Activated T-helper 9 cell treated with anti-CD3 and anti-CD28 coated beads, Interleukin-2, amount 50 U/mL, for 16 hours (primary cell): ENCODE results near the gene ZNF366.
"Not testable (repeated sequence)": the region's sequence is repeated elsewhere in the genome, so short reads cannot be mapped to it uniquely, and the experiment has no call there.

ENCODE experiments used
- DNase-seq: peaks from one replicate; pipeline ENCODE4 v3.0.0-alpha.2; 2020; ENCODE audit warnings: low read depth

ZNF366 gene

DNA sequence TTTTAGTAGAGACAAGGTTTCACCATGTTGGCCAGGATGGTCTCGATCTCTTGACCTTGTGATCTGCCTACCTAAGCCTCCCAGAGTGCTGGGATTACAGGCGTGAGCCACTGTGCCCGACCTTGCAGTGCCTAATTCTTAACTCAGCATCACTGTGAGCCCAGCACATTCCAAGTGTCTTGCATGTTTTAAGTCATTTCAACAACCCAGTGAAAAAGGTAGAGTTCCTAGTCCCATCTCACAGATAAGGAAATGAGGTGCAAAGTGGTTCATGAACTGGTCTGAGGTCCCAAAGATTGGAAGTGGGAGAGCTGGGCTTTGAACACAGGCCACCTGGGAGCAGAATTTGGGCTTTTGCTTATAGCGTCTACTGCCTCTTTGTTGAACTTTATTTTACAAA is 68.0 kb downstream of the ZNF366 start:
- DNase-seq, result no peak

DNA sequence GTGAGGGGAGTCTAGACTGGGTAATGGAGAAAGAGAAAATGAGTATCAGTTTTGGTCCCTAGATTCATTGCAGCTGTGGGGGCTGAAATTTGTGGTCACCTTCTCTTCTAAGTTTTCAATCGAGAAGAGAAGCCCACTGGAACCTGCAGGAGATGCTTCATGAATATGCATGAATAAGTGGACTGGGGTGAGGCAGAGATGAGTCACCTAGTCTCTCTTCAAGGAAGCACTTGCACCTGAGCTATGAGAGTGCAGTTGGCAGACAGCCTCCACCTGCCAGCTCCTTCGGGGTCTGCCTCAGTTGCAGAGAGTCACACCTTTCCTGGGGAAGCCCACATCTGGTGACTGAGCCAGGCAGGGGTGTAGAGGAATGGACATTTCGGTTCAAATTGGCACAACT is 69.1 kb downstream of the ZNF366 start:
- DNase-seq, result no peak

DNA sequence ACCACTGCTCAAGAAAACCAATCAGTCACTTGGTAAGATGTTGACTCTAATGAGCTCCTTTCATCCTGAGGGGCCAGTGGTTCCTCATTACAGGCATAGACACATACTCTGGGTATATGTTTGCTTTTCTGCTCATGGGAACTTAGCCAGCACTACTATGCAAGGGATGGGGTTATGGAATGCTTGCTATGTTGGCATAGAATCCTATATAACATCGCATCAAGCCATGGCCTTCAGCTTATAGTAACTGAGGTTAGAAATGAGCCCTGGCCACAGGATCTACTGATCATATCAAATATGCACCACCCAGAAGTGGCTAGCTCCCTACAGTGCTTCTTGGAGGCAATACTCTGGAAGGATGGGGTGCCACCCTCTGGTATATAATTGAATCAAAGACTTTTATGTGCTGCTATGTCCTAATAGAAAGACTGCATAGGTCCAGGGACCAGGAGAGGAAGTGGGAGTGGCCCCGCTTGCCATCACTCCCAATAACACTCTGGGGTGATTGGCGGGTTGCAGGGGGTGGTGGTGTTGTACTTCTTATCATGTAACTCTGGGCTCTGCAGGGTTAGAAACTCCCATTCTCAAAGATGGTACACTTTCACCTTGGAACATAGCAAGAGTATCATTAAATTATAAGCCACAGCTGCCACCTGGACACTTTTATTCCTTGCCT is 70.3 kb downstream of the ZNF366 start:
- no peak for DNase-seq

DNA sequence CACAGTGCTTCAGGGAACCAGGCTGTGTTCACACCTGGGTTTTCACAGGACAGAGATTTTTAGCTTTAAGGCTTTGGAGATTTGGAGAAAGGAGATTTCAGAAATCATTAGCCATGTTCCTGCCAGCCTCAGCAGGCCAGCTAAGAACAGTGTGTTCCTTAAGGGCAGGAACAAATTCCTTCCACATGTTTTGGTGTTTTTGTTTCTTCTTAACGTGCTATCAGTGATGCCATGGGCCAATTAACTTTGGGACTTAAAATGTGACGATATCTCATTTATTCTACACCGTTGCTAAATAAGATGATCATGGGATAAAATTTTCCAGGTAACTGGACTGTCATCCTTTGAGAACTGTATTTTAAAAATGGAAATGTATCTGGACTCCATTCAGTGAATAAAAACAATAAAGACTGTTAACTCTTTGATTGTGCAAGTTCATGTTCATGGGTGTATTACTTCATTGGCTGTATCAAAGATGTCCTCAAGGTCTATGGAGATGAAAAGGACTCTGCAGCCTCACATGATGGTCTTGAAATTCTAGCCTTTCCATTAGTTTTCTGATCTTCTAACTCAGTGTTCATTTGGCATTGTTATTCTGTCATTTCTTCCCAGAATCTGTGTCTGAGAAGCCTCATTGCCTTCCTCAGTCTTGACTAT is 72.3 kb downstream of the ZNF366 start:
- DNase-seq, result no peak

DNA sequence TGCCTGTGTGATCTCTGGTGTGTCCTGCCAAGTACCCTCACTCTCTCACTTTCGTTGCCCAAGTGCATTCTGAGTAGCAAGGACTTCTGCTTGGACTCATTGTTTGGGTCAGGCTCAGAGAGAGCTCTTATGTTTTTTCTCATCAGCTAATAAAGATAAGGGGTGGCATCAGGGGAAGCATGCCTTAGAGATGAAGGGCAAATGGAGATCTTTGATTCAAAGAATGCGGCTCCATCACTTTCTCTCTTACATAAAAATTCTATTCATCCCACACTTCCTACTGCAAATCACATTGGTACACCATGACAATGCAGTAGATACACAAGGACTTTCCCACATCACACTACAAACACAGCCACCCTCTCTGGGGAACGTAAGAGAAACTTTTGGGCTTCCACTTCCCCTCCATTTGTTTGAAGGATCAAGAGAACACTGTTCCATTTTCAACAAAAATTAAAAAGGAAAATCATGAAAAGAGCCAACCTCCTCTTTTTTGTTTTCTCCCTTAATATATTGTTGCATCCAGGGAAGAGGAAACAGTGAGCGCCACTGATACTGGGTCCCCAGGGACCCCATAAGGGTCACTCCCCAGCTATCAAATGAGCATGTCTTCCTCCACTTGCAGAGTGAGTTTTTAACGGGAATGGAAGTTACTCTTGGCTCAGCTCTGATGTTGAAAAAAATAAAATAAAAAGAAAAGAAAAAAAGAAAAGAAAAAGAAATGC is 73.0 kb downstream of the ZNF366 start:
- DNase-seq, result no peak

DNA sequence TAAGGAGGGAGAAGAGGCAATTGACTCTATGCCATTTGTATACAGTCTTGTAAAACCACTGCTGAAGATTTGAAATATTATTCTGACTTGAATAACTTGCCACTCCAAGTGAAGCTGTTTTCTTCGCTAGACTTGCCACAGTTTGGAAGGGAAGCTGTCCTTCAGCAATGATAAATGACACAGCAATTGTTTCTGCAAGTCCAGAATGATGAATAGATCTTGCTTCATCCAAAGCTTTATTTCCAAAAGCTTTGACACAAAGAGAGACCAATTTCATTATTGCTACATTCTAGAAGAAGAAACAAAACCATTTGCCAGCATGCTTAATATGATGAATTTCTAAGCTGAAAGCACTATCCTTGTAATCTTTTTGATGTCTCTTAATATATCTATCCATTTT is 73.7 kb downstream of the ZNF366 start:
- DNase-seq, result no peak

DNA sequence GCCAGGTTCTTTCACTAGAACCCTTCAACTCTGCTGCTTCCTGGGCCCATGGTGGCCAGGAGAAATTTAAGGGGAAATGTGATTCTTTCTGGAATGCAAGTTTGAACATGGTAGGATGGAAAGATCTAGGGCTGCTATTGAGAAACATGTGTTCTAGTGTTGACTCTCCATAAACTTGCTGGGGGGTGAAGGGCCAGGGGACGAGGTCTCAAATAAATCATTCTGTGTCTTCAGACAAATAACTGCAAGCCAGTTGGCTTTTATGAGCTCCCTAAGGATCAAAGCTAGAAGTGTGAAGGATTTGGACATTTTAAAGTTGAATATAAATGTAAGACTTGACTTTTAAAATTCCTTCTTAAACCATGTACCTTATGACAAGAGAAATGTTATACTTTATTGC is 78.5 kb downstream of the ZNF366 start:
- DNase-seq, result no peak

DNA sequence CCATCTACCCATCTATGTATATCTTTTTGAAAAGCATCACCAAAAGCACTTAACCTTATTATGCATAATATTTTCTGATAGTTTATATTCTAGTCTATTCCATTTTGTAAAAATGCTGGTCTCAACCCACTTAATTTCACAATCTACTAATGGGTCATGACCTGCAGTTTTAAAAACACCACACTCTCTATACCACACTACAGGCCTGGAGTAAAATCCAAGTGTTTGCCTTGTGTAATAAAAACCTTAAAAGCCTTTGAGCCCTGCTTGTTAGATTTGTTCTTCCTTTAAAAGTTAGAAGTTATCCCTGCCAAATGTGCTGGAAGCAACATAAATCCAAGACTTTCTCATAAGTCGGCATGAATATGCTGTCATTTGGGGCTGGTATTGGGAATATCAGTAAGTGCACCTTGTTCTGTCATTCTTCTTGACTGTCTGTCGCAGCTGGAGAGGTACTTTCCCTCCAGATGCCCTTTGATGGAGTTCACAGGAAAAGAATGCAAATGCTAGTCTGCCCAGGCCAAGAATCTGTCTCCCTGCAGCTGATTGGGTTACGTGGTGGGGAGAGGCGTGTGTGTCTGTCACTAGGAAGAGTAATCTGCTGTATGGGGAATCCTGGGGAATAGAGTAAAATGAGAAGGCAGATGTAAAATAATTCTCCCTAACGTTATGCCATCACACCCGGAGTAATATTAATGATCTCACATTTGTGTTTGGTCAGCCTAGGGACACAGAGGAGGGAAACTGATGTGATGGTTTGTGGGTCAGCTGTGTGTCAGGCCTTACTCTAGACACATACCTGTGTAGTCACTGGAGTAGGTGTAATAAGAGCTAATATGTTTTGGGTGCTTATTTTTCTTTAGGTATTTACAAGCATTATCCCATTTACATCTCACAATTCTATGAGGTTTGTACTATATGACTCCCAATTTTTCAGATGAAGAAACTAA is 79.4 kb downstream of the ZNF366 start:
- DNase-seq, result no peak

DNA sequence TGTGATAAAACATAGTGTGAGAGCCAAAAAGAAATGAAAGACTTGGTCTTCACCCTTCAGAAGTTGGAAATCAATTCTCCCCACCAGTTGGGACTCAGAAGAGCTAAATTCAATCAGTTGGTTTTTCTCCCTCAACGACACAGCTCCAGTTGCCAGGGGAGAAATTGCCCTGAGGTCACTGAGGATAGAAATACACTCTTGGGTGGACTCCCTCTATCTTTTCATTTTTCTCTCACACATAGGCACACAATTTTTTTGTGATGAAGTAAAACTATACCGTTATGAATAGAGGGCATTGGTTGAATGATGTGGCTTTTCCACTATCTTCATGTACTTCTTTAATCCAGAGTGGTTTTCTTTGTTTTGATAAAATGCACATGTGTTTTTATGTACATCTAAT is 80.2 kb downstream of the ZNF366 start:
- no peak for DNase-seq

DNA sequence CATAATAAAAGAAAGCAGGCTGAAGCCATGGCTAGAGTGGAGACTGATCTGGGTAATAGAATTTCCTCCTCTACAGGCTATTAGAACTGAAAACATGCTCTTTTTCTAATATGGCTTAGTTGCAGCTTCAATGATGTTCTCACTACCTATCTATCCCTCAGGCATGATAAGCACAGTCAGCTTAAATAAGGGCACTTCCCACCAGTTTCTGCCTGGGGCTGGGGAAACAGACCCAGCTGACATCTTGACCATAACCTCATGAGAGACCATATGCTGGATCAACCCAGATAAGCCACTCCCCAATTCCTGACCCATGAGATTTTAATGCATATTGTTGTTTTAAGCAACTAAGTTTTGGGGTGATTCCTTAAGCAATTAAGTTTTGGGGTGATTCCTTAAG is 81.2 kb downstream of the ZNF366 start:
- DNase-seq, result no peak

DNA sequence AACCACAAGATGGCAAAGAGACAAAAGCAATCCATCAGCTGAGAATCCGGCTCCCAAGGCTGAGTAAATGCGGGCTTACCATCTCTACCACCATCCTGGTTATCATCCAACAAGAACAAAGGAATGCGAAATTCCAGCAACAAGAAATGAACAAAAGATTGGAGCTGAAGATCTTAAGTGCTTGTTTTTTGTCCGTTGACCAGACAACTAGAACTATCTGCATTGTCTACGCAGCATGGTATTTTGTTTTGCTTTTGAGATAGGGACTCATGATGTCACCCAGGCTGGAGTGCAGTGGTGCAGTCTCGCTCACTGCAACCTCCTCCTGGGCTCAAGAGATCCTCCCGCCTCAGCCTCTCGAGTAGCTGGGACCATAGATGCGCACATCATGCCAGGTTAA is 88.9 kb downstream of the ZNF366 start:
- no peak for DNase-seq

DNA sequence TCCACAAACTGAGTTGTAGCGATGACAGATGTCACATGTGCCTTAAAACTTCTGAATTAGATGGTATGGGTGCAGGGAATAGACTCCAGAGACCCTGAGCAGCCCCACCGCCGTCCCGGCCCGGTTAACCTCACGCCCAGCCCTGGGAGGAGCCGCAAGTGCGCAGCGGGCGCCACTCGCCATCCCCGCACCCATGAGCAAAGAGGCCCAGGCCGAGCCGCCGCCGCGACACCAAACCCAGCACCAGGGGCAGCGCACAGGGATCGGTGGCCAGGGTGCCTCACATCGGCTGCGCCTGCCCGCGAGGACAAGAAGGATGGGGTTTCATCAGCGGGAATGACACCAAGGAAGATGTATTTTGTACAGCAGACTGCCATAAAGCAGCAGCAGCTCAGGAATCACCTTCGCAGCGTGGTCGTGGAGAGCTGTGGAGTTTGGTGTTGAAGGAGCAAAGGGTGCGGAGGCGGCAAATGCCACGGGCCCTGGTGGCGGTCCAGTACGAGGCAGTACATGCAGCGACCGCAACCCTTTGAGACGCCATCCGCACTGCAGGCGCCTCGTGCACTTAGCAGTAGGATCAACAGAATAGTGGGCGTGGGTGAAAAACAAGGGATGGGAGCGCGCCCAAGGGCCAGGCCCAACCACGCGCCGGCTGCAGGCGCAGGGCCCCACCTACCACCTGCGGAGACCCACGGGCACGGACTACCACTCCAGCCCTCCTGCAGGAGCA is 89.7 kb downstream of the ZNF366 start:
- DNase-seq, result no peak

DNA sequence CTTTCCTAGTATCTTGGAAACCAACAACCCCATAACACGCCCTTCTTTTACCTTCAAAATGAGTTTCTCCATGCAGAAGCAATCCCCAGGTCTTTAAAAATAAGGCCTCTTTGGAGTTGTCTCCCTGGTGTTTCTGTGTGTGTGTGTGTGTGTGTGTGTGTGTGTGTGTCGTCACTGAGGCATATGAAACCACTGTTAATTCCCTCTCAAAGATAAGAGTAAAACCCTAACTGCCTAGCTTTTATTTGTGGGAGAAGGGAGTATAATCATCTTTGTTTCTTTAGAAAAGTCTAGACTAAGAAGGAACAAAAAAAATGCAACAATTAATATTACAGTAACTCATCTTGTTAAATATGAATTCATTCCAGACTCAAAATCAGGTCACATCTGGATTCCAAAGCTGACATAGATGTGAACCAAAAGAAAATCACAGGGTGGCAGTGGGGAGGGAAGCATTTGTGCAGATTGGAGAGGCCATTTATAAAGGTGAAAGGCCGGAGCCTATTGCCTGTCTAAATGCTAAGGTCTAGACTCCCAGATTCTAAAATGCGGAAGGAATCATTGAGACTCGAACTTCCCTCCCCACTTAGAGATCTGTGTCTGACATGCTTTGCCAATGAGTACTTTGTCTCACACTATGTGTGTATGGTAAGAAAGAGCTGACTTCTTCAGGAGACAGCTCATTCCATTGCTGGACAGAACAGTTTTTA is 91.4 kb downstream of the ZNF366 start:
- no peak for DNase-seq

DNA sequence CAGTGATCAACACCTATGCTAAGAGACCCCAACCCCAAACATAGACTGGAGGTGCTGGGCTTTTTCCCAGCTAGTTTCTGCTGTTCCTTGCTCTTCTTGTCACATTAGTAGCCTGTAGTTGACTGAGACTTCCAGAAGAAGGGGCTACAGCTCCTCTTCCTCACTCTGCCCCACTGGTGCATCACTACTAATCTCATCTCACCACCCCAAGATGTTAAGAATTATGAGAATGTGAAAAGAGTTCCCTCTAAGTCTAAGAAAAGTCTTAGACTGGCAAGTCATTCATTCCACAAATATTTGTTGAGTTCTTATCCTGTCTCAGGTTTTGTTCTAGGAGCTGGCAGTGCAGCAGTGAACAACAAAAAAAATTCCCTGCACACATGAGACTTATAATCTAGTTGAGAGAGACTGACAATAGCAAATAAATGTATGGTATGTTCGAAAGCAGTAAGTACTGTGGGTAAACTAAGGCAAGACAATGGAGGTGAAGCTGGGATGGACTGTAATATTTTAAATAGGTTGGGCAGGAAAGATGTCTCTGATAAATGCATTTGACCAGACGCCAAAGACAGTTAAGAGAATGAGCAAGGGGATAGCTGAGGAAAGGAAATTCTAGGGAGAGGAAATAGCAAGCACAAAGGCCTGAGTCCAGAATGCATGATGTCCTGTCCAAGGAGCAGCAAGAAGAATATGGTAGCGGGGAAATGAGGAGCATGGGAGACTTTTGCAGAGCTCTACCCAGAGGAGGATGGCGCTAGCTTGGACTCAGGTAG is 94.7 kb downstream of the ZNF366 start:
- no peak for DNase-seq

DNA sequence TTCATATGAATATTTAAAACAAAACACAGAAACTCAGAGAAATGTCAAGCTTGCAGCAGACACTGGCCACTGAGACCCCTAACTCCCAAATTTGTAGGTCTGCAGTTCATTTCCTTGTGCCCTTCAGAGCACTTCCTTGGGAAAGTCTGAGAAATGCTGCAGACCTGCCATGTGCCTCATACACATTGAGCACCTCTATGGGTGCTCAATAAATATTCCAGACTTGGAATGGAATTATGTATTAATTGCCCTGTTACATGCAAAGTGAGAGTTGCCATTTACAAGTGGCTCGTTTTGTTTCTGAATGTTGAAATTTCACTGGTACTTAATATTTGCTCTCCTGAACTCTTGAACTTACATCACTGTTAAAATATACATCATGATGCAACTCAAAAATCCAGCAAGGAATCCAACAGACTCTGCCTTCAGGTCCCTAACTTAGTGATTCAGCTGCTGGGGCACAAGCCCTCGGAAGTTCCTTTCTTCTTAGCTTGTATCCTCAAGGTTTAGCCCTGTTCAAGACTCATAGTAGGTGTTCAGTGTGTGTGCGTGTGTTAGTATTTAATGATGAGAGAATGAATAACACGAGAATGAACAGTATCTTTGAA is 96.4 kb downstream of the ZNF366 start:
- DNase-seq, result no peak

DNA sequence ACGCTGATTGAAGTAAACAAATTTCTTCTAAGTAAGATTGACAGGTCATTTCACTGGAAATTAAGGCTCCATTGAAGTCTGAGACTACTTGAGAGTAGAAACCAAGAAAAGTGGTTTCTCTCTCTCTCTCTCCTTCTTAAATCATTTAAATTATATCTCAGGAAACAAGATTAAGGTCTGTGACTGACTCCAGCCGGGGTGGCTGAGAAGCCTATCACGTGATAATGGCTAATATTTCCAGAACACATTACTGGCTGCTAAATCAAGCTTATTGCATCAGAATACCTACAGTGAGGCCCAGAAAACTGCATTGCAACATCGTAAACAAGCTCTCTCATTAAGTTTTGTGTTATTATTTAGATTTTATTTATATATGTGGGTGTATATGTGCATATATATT is 98.6 kb downstream of the ZNF366 start:
- DNase-seq, result no peak

DNA sequence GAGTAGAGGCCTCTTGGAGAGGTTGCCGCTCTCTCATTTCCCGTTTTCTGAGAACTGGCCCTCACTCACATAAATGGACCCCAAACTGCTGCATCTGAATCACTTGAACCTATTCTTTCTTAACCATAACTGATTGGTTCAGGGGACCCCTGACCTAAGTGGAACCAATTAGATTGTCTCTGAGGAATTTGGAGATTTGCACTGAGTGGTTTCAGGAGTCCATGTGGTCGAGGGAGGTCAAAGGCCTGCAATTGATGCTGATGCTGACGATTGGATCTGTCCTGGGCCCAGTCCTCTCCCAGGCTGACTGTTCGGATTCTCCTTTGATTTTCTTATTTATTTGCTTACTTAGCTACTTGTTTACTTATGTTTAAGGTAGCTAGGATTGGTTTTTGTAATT is 99.1 kb downstream of the ZNF366 start:
- no peak for DNase-seq

DNA sequence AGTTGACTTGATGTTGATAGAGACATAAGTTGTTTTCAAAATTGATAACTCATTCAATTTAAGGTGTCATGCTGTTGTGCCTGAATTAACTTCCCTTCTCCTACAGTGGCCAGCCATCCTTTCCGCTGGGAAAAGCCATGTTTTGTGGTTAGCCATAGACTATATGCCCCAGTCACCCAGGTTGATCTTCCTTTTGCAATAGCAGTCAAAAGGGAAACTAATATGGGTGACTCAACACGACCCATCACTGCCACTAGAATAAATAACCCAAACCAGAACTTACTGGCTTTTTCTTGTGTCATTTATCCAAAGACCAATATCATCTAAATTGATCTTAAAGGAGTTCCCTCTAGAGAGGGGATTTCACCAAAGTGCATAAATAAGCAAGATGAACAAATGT is 99.7 kb downstream of the ZNF366 start:
- DNase-seq, result no peak

DNA sequence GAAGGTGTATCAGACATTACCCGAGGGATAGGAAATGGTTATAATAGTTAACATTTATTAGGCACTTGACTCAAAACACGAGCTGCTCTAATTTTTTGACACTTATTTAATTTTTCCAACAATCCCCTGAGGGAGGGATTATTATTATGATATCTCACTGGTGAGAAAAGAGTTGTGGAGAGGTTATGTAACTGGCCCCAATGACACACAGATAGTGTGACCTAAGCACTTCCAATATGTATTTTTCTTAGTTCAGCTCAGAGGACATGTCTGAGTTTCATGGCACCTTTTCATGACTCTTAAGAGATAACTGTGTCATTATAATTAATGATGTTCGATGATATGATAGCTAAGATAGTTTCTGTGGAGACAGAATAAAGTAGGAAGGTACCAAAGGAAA is 100.1 kb downstream of the ZNF366 start:
- no peak for DNase-seq

DNA sequence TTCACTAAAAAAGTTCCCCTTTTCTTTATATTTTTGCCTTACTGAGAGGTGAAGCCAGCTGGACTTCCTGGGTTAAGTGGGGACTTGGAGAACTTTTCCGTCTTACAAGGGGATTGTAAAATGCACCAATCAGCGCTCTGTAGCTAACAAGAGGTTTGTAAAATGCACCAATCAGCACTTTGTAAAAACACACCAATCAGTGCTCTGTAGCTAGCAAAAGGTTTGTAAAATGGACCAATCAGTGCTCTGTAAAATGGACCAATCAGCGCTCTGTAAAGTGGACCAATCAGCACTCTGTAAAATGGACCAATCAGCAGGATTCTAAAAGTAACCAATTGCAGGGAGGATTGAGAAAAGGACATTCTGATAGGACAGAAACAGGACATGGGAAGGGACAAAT is 102.4 kb downstream of the ZNF366 start:
- DNase-seq, result not testable (repeated sequence)
